ENCODE data around the gene BOK.
"Not testable (repeated sequence)": the region's sequence is repeated elsewhere in the genome, so short reads cannot be mapped to it uniquely, and the experiment has no call there.

BOK gene

DNA sequence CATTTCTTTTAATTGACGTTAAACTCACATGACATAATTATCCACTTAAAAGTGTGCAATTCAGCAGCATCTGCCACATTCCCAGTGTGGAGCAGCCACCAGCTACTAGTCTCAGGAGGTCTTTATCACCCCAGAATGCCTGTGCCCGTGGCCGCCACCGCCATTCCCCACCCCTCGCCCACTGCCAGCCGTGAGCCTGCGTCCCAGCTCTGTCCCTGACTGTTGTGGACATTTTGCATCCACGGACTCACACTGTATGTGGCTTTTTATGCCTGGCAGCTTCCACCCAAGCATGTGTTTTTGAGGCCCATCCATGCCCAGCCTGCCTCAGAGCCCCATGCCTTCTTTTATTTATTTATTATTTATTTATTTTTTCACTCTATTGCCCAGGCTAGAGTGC lies 9.2 kb downstream of the BOK start:
- H3K4me3 ChIP-seq (ENCODE audit: control insufficient read depth, low read depth, low read length), result no peak overlapping the region
- TF ChIP-seq, protein P1, sequence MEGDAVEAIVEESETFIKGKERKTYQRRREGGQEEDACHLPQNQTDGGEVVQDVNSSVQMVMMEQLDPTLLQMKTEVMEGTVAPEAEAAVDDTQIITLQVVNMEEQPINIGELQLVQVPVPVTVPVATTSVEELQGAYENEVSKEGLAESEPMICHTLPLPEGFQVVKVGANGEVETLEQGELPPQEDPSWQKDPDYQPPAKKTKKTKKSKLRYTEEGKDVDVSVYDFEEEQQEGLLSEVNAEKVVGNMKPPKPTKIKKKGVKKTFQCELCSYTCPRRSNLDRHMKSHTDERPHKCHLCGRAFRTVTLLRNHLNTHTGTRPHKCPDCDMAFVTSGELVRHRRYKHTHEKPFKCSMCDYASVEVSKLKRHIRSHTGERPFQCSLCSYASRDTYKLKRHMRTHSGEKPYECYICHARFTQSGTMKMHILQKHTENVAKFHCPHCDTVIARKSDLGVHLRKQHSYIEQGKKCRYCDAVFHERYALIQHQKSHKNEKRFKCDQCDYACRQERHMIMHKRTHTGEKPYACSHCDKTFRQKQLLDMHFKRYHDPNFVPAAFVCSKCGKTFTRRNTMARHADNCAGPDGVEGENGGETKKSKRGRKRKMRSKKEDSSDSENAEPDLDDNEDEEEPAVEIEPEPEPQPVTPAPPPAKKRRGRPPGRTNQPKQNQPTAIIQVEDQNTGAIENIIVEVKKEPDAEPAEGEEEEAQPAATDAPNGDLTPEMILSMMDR (IDR thresholded peaks at IDR 0.05; ENCODE audit: control insufficient read depth, insufficient read depth, low read depth, low read length, missing control alignments), result no peak
- no peak for DNase-seq (ENCODE audit: low read depth)

DNA sequence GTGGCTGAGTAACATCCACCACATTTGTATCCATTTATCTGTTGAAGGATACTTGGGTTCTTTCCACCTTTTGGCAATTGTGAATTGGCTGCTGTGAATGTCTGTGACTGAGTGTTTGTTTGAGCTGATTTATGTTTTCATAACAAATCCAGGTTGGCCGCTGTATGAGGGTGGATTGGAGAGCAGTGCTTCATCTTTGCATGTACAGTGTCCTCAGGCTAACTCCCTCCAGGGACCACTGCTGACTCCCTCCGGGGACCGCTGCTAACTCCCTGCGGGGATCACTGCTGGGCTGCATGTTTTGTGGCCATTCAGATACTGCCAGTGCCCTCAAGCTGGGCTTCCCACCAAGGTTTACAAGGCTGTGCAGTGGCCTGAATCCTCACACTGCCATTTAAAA lies 10.2 kb downstream of the BOK start:
- H3K4me3 ChIP-seq (ENCODE audit: control insufficient read depth, low read depth, low read length), result no peak overlapping the region
- TF ChIP-seq, protein P1 (IDR thresholded peaks at IDR 0.05; ENCODE audit: control insufficient read depth, insufficient read depth, low read depth, low read length, missing control alignments), result no peak
- DNase-seq (ENCODE audit: low read depth), result no peak

DNA sequence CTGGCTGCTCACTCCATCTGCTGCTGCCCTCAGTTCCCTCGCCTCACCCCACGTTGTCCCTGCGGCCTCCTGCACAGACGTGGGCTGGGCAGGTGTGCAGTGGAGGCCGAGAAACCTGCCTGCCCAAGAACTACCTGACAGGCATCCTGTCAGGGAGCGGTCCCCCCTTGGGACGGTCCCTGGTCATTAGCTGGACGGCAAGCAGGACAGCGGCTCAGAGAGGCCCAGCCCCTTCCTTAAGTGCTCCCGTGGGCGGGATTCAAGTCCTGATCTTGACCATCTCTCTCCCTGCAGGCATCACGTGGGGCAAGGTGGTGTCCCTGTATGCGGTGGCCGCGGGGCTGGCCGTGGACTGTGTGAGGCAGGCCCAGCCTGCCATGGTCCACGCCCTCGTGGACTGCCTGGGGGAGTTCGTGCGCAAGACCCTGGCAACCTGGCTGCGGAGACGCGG lies 11.3 kb downstream of the BOK start:
- TF ChIP-seq, protein P1 (IDR thresholded peaks at IDR 0.05; ENCODE audit: control insufficient read depth, insufficient read depth, low read depth, low read length, missing control alignments), result no peak
- no peak overlapping the region for H3K4me3 ChIP-seq (ENCODE audit: control insufficient read depth, low read depth, low read length)
- no peak for DNase-seq (ENCODE audit: low read depth)

DNA sequence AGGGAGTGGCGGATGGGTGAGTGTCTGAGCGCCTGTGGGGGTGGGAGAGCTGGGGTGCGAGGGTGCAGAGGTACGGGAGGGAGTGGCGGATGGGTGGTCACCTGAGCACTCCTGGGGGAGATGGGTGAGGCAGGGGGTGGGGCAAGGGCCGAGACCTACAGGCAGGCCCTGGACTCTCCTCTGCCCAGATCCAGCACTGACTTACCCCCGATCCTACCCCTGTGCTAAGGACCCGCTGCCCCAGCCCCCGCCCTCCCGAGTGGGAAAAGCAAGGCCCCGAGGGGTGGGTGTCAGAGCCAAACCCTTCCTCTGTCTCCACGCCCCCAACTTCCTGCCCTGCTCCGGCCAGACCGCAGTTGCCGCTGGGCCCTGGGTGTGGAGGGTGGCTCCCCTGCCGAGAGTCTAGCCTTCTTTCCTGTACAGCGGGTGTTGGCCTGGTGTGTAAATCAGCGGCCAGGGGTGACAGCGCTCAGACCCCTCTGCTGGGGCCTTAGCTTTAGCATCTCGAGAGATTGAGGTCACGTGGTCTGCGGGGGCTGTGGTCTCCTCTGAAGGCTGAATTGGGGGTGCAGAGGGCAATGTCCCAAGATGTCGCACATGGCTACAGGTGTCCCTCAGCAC lies 12.5 kb downstream of the BOK start:
- TF ChIP-seq, protein P1 (IDR thresholded peaks at IDR 0.05; ENCODE audit: control insufficient read depth, insufficient read depth, low read depth, low read length, missing control alignments), result no peak
- no peak for DNase-seq (ENCODE audit: low read depth)
- H3K4me3 ChIP-seq (ENCODE audit: control insufficient read depth, low read depth, low read length), result no peak overlapping the region

DNA sequence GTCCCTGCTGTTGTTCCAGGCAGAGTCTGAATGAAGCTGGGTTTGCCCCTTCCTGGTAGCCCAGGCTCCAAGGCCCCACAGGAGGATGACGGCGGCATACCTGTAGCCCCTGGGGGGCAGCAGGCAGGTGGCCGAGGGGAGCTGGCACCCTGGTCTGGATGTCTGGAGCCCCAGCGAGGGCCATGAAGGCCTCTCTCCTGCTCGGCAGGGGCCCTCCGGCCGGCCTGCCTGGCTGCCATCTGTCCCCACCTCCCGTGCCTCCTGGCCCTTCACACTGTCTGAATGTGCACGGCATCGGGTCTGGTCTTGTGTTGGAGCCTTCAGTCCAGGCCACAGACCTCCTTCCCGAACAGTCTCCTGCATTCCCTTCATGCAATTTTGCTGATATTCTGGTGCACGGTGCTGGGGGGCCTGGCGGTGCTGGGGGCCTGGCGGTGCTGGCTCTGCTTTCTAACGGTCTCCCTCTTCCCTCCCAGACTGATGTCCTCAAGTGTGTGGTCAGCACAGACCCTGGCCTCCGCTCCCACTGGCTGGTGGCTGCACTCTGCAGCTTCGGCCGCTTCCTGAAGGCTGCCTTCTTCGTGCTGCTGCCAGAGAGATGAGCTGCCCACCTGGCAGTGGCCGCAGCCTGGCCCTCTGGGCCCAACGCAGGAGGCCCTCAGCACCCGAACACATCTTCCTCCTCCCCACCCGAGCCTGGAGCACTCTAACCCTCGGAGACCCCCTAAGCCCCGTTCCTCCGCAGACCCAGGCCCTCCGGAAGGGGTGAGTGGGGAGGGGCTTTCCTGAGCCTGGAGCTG lies 13.5 kb downstream of the BOK start:
- no peak for DNase-seq (ENCODE audit: low read depth)
- no peak overlapping the region for H3K4me3 ChIP-seq (ENCODE audit: control insufficient read depth, low read depth, low read length)

DNA sequence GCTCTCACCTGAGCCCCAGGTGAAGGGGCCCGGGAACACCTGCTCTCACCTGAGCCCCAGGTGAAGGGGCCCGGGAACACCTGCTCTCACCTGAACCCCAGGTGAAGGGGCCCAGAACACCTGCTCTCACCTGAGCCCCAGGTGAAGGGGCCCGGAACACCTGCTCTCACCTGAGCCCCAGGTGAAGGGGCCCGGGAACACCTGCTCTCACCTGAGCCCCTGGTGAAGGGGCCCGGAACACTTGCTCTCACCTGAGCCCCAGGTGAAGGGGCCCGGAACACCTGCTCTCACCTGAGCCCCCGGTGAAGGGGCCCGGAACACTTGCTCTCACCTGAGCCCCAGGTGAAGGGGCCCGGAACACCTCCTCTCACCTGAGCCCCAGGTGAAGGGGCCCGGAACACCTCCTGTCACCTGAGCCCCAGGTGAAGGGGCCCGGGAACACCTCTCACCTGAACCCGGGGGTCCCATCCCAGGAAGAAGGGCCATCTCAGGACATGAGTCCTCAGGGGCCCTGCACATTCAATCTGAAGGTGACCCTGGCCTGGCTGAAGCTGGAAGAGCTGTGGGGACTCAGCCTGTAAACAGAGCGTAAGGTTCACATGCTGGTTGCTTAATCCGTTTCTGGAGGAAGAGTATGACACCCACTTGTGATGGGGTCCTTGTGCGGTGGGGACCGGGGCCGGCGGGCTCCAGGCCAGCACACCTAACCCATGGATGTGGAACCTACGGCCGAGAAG lies 14.5 kb downstream of the BOK start:
- DNase-seq (ENCODE audit: low read depth), result not testable (repeated sequence)

More for the DNA sequence above, 13.5 kb downstream of the BOK start:
- TF ChIP-seq, protein P1 (IDR thresholded peaks at IDR 0.05; ENCODE audit: control insufficient read depth, insufficient read depth, low read depth, low read length, missing control alignments), result no peak

DNA sequence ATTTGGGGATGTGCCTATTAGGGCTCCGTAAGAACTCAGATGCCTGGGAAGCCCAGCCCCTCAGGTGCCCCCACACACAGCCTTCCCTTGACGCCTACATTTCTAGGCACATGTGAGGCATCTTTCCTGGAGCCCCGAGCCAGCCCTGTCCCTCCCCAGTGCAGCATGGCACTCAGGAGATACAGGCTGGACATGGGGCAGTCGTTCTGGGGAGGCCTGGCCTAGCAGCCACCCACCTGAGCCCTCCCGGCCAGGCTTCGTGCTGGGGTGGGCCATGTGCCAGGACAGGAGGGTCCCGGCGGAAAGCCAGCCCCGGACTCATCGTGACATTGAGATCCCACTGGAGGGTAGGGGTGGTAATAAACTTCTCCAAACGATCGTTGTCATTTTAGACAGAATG lies 15.2 kb downstream of the BOK start:
- no peak overlapping the region for H3K4me3 ChIP-seq (ENCODE audit: control insufficient read depth, low read depth, low read length)
- DNase-seq (ENCODE audit: low read depth), result no peak

More for the DNA sequence above, 14.5 kb downstream of the BOK start:
- H3K4me3 ChIP-seq (ENCODE audit: control insufficient read depth, low read depth, low read length), result not testable (repeated sequence)

More for the DNA sequence above, 15.2 kb downstream of the BOK start:
- TF ChIP-seq, protein P1 (IDR thresholded peaks at IDR 0.05; ENCODE audit: control insufficient read depth, insufficient read depth, low read depth, low read length, missing control alignments), result no peak

Measured in AG09309 (cell line).